DOHH2 (cell line): ENCODE measurements around the gene EGFL8.
"Not testable (repeated sequence)": the region's sequence is repeated elsewhere in the genome, so short reads cannot be mapped to it uniquely, and the experiment has no call there.

Experiments used
- H3F3A ChIP-seq: fragments of 200-600 bp; sonication (generic), shearing (Covaris generic); 2 replicates; pipeline ENCODE4 v1.6.0; 2016; ENCODE audit warnings: antibody characterized with exemption, mild to moderate bottlenecking; ENCODE audit not compliant: control insufficient read depth, insufficient read depth
- H3K27ac ChIP-seq: fragments of 200-600 bp; sonication (generic); 2 replicates; pipeline ENCODE4 v1.5.1; 2014; ENCODE audit warnings: low read depth, mild to moderate bottlenecking, low read length, moderate library complexity
- H3K27me3 ChIP-seq: fragments of 200-600 bp; sonication (generic); 2 replicates; pipeline ENCODE4 v1.6.1; 2014; ENCODE audit warnings: mild to moderate bottlenecking, low read length, mixed read lengths; ENCODE audit not compliant: control insufficient read depth
- H3K36me3 ChIP-seq: fragments of 200-600 bp; sonication (generic); 2 replicates; pipeline ENCODE4 v1.6.1; 2014; ENCODE audit warnings: mild to moderate bottlenecking, low read length, moderate library complexity, mixed read lengths; ENCODE audit not compliant: control insufficient read depth
- H3K4me1 ChIP-seq: fragments of 200-600 bp; sonication (generic); 2 replicates; pipeline ENCODE4 v1.6.1; 2014; ENCODE audit warnings: mild to moderate bottlenecking, low read length, mixed read lengths; ENCODE audit not compliant: control insufficient read depth
- H3K4me2 ChIP-seq: fragments of 200-600 bp; sonication (generic); 2 replicates; pipeline ENCODE4 v1.6.0; 2014; ENCODE audit warnings: mild to moderate bottlenecking, low read length, moderate library complexity
- H3K4me3 ChIP-seq: fragments of 200-600 bp; sonication (generic); 2 replicates; pipeline ENCODE4 v1.5.1; 2014; ENCODE audit warnings: mild to moderate bottlenecking, low read length, mixed read lengths
- H3K79me2 ChIP-seq: fragments of 200-600 bp; sonication (generic); 2 replicates; pipeline ENCODE4 v1.6.1; 2014; ENCODE audit warnings: mild to moderate bottlenecking, low read length, mixed read lengths; ENCODE audit not compliant: control insufficient read depth
- H3K9me2 ChIP-seq: fragments of 200-600 bp; sonication (generic); replicated peaks from 2 replicates; pipeline ENCODE4 v1.6.1; 2014; ENCODE audit warnings: mild to moderate bottlenecking, low read length, mixed read lengths; ENCODE audit not compliant: control insufficient read depth
- H3K9me3 ChIP-seq: fragments of 200-600 bp; sonication (generic); 2 replicates; pipeline ENCODE4 v1.6.1; 2014; ENCODE audit warnings: antibody characterized with exemption, low read length, mixed read lengths; ENCODE audit not compliant: control insufficient read depth, insufficient read depth
- H4K20me1 ChIP-seq: fragments of 200-600 bp; sonication (generic); 2 replicates; pipeline ENCODE4 v1.6.0; 2014; ENCODE audit warnings: low read depth, mild to moderate bottlenecking, antibody characterized with exemption, low read length, moderate library complexity; ENCODE audit not compliant: control insufficient read depth, insufficient read depth
- EZH2phosphoT487 ChIP-seq: fragments of 200-600 bp; sonication (generic); IDR thresholded peaks from 2 replicates; pipeline ENCODE4 v1.6.1; 2017; ENCODE audit warnings: borderline replicate concordance, mild to moderate bottlenecking, antibody characterized with exemption, low read length, moderate library complexity, mixed read lengths
- TF ChIP-seq, protein P1 (sequence below): fragments of 200-600 bp; sonication (generic); IDR thresholded peaks from one replicate; pipeline ENCODE4 v1.5.1; 2014; ENCODE audit warnings: antibody characterized with exemption, mild to moderate bottlenecking, low read depth, low read length; ENCODE audit not compliant: poor library complexity, severe bottlenecking

EGFL8 gene

DNA sequence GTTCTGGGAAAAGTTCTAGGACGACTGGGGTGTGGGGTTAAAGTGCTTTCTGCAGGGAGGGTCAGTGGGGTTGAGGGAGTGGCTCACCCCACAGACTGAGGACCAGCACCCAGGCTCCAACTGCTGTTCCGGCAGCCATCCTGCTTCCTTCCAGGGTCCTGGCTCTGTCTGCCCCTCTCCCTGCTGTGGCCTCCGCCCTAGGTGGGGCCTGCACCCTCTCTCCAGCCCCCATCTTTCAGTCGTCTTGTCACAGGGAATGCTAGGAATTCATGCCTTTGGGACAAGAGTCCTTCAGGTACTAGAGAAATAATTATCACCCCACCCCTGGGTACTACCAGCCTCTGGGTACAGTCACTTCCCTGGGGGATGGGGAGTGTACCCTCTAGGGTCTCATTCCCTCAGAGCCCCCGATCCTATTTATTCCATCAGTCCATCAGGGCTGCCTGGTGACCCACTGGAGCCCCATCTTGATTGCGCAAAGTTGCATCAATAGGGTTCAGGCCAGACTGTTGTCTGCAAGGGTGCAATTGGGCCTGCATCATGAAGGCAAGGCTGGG is 19.8 kb downstream of the EGFL8 start, which contains the start of gene AGER:
Gene AGER, minus strand, starts transcription at position 170 of the 557 bp plus-strand sequence. Its CDS starts 31 bp downstream, at position 139.
- Histone ChIP-seq H3K27ac (no peak within 1 kb of the TSS), H3K9me2 (no peaks in the 10 kb centered on the region)

DNA sequence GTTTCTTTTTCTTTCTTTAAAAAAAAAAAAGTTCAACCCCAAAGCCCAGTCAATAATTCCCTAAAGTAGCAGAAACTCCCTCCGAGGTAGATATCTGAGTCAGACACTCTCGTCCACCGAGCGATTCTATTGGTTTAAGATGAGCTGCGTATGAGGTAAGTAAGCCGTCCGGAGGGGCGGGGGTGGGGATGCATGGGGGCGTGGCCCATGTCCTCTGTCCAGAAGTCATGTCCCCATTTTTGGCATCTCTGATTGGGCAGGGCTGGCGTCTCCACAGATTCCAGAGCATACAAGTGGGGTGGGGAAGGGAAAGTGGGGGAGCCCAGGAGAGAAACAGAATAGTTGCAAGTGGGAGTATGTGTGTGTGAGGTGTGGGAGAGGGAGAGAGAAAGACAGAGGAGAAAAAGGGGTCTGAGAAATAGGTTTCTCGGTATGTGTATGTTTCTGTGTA is 21.3 kb downstream of the EGFL8 start:
- H3K27me3 ChIP-seq, H3K27ac ChIP-seq, H3F3A ChIP-seq, H3K4me3 ChIP-seq, H3K9me2 ChIP-seq, H3K9me3 ChIP-seq, H4K20me1 ChIP-seq: not testable (repeated sequence)
- Histone ChIP-seq H3K79me2 (peaks cover 39% of the 10 kb centered on the region), H3K36me3 (peaks cover 66% of the 10 kb centered on the region), H3K4me1 (peaks cover 41% of the 10 kb centered on the region), H3K4me2 (peak overlapping the region; percentile 11; the same call in 1 of the 2 replicates)

More for the DNA sequence above, 19.8 kb downstream of the EGFL8 start, which contains the start of gene AGER:
- TF ChIP-seq, protein P1, sequence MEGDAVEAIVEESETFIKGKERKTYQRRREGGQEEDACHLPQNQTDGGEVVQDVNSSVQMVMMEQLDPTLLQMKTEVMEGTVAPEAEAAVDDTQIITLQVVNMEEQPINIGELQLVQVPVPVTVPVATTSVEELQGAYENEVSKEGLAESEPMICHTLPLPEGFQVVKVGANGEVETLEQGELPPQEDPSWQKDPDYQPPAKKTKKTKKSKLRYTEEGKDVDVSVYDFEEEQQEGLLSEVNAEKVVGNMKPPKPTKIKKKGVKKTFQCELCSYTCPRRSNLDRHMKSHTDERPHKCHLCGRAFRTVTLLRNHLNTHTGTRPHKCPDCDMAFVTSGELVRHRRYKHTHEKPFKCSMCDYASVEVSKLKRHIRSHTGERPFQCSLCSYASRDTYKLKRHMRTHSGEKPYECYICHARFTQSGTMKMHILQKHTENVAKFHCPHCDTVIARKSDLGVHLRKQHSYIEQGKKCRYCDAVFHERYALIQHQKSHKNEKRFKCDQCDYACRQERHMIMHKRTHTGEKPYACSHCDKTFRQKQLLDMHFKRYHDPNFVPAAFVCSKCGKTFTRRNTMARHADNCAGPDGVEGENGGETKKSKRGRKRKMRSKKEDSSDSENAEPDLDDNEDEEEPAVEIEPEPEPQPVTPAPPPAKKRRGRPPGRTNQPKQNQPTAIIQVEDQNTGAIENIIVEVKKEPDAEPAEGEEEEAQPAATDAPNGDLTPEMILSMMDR: no peak
- TF ChIP-seq EZH2phosphoT487: no peak
- Histone ChIP-seq H3K79me2 (peaks cover 38% of the 10 kb centered on the region), H3K4me3 (no peak within 1 kb of the TSS), H4K20me1 (no peaks in the 10 kb centered on the region), H3K4me2 (no peak within 1 kb of the TSS), H3K4me1 (peaks cover 47% of the 10 kb centered on the region), H3F3A (peaks cover 4% of the 10 kb centered on the region; the same call in 1 of the 2 replicates), H3K36me3 (peaks cover 78% of the 10 kb centered on the region), H3K9me3 (no peaks in the 10 kb centered on the region), H3K27me3 (no peaks in the 10 kb centered on the region)

DNA sequence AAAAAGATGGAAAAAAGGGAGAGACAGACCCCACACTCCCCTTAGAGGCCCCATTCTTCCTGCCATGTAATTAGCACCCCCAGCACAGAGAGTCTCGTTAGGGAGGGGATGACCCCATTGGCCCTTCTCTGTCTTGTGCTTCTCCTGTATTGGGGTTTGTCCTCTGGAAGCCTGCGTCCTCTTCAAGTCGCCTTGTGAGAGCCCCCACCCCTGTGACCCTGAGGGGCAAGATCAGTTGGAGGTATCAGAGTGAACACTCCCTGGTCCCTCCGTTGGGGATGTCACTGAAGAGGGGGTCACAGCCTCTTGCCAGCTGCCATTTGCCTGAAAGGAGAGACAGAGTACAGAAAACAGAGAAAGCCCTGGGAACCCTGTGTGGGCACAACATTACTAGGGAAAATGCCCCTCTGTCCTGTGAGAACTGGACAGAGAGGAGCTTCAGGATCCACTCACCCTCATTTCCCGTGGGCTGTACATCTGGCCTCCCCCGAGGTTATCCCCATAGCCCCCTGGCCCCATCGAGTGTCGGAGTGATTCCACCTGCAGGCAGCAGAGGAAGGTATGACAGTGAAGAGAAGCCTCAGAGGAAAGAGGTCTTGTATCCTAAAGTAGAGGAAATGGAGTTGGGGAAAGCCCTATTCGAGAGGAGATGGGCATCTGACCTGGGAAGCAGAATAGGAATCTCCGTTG is 21.9 kb downstream of the EGFL8 start:
- H3K4me3 ChIP-seq: not testable (repeated sequence)
- peaks cover 66% of the 10 kb centered on the region for H3K36me3 ChIP-seq

DNA sequence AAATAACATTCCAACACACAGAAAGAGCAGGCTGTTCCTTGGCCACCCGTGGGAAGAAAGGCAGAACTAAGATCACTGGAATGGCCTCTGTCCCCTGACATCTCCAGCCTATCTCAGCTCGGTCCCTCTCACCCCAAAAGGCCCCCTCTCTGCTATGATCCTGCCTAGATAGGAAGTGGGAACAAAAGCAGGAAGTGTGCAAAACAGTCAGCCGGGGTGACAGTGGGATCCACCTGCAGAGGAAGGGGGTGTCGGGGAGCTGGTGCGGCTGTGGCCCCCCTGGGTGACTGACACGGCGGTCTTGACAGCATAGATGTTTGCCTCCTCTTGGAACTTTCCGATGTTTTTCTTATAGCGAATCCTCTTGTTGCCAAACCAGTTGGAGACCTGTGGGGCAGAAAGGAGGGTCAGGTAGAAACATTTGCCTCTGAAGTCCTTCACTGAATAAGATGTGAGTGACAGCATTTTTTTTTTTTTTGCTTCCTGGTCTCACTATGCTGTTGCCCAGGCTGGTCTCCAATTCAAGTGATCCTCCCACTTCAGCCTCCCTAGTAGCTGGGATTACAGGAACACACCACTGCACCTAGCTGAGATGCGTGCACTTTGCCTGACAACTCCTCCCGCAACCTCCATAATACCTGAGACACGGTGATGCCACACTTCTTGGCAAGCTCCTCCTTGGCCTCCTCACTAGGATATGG is 22.8 kb downstream of the EGFL8 start:
- Histone ChIP-seq H3K27ac (peak overlapping the region; percentile 36), H3K27me3 (no peaks in the 10 kb centered on the region), H3K9me2 (no peaks in the 10 kb centered on the region), H3K9me3 (no peaks in the 10 kb centered on the region), H4K20me1 (no peaks in the 10 kb centered on the region), H3K36me3 (peaks cover 69% of the 10 kb centered on the region), H3K4me2 (peak overlapping the region; percentile 100), H3K4me3 (peak overlapping the region; percentile 44), H3F3A (peaks cover 9% of the 10 kb centered on the region), H3K79me2 (peaks cover 48% of the 10 kb centered on the region), H3K4me1 (peaks cover 54% of the 10 kb centered on the region)
- TF ChIP-seq EZH2phosphoT487: no peak
- TF ChIP-seq, protein P1: no peak

More for the DNA sequence above, 21.9 kb downstream of the EGFL8 start:
- not testable (repeated sequence) for H3K9me3 ChIP-seq, H3K9me2 ChIP-seq, H3K4me2 ChIP-seq, H3K27me3 ChIP-seq, H4K20me1 ChIP-seq, H3F3A ChIP-seq
- Histone ChIP-seq H3K79me2 (peaks cover 42% of the 10 kb centered on the region), H3K4me1 (peaks cover 46% of the 10 kb centered on the region), H3K27ac (peak overlapping the region; percentile 36)

DNA sequence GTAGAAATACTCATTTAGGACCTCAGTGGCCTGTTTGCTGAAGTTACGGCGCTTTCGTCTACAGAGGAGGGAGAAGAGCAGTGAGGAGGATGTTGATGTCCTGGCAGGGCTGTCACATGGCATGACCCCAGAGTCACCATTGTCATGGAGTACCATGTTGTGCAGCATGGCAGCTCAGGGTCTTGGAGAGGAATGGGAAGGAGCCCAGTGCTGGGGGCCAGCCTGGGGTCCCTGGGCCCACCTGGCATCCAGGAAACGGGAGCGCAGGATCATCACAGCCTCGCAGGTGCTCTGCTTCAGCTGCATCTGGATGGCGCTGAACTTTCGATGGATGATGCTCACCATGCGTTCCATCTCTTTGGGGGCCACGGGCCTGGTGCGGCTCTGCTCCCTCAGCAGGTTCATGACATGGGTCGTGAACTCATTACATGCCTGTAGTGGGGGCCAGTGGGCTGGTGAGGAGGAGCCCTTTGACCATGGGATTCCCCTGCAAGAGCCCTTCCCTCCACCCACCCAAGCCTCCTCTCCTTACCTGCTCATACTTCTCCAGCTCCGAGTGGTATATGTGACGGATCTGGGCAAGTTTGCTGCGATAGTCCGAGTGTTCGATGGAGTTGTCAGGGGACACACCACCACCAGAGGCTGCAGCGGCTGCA is 23.5 kb downstream of the EGFL8 start:
- Histone ChIP-seq H3K4me3 (peak overlapping the region; percentile 44), H3K4me2 (peak overlapping the region; percentile 100), H3K4me1 (peaks cover 55% of the 10 kb centered on the region), H3K36me3 (peaks cover 66% of the 10 kb centered on the region), H3K79me2 (peaks cover 51% of the 10 kb centered on the region), H3K27ac (0 out of 2 replicates have a peak overlapping the region, but pooled peaks have one; percentile 36)
- not testable (repeated sequence) for H3K9me2 ChIP-seq, H3F3A ChIP-seq, H4K20me1 ChIP-seq, H3K9me3 ChIP-seq, H3K27me3 ChIP-seq
